Measurements from ENCODE around the gene DDX52. TPM values are rescaled to one million over a fixed set of nuclear protein-coding genes. Genes with fewer than 3 reads are reported as not detected.

The DDX52 gene
- total and polyA plus RNA-seq, 2 of the 13 experiments (the other 11 are each of a cell fraction or from before 2014, with no cell fraction given): 8.9 to 36.1 TPM

GRCh38 chr17:37609170-37610040 is 33.8 kb downstream of the DDX52 start, which contains the start of gene SYNRG (continued):
- peak; percentile 66; the same call in 1 of the 2 replicates for TF ChIP-seq ZBED4 (CRISPR knock-in tag; IDR thresholded peaks at IDR 0.05; ENCODE audit: borderline replicate concordance)
- TF ChIP-seq ZNF556 (CRISPR knock-in tag; IDR thresholded peaks at IDR 0.05; ENCODE audit: borderline replicate concordance): peak; percentile 48; the same call in 1 of the 2 replicates
- TF ChIP-seq ZNF503 (CRISPR knock-in tag; IDR thresholded peaks at IDR 0.05): peak; percentile 21; the same call in 1 of the 2 replicates
- TF ChIP-seq HNF4G (IDR thresholded peaks at IDR 0.05; ENCODE audit: borderline replicate concordance, low read depth, low read length): no peak
- no peak for TF ChIP-seq HNF4G (CRISPR knock-in tag; IDR thresholded peaks at IDR 0.05; ENCODE audit: borderline replicate concordance, low read depth)
- TF ChIP-seq ZBTB43 (CRISPR knock-in tag; conservative IDR thresholded peaks at IDR 0.05): peak; percentile 49; the same call in 1 of the 2 replicates
- peak; percentile 79; the same call in 1 of the 2 replicates for TF ChIP-seq MEIS1 (CRISPR knock-in tag; IDR thresholded peaks at IDR 0.05; ENCODE audit: borderline replicate concordance)
- no peak for TF ChIP-seq ZNF451 (CRISPR knock-in tag; IDR thresholded peaks at IDR 0.05)
- TF ChIP-seq MEIS2 (CRISPR knock-in tag; IDR thresholded peaks at IDR 0.05): peak; percentile 92
- TF ChIP-seq PAF1 (CRISPR knock-in tag; IDR thresholded peaks at IDR 0.05): no peak
- TF ChIP-seq ZNF891 (CRISPR knock-in tag; IDR thresholded peaks at IDR 0.05): peak; percentile 76
- TF ChIP-seq TRAFD1 (CRISPR knock-in tag; IDR thresholded peaks at IDR 0.05; ENCODE audit: borderline replicate concordance): no peak
- no peak; the same call in 1 of the 2 replicates for TF ChIP-seq MYNN (CRISPR knock-in tag; IDR thresholded peaks at IDR 0.05; ENCODE audit: low read depth)
- no peak for TF ChIP-seq ZNF18 (CRISPR knock-in tag; IDR thresholded peaks at IDR 0.05; ENCODE audit: insufficient replicate concordance)
- TF ChIP-seq HDAC1 (CRISPR knock-in tag; IDR thresholded peaks at IDR 0.05): peak; percentile 89
- TF ChIP-seq EP300 (IDR thresholded peaks at IDR 0.05; ENCODE audit: low read depth in 2 of 2, low read length in 2 of 2): peak in 1 of 2 experiments; percentile 28; a peak in 1 of 4 replicates
- peak; percentile 56; the same call in 1 of the 2 replicates for TF ChIP-seq EP300 (CRISPR knock-in tag; IDR thresholded peaks at IDR 0.05; ENCODE audit: borderline replicate concordance)

Measured in HepG2 (cell line).